ENCODE data around the gene JOSD2.
"Not testable (repeated sequence)": the region's sequence is repeated elsewhere in the genome, so short reads cannot be mapped to it uniquely, and the experiment has no call there.

GRCh38 chr19:50473336-50473735, 37.7 kb downstream of the JOSD2 start:
- not testable (repeated sequence) for TF ChIP-seq CTCF (IDR thresholded peaks at IDR 0.05 in 2 of 3, conservative IDR thresholded peaks at IDR 0.05 in 1 of 3; ENCODE audit: borderline replicate concordance in 1 of 3, insufficient read depth in 1 of 3, low read depth in 2 of 3, low read length in 2 of 3); POLR2AphosphoS5 (IDR thresholded peaks at IDR 0.05; ENCODE audit: low read depth, low read length); YY1 (IDR thresholded peaks at IDR 0.05; ENCODE audit: extremely low read depth, insufficient replicate concordance, low read depth, low read length); POLR2A (IDR thresholded peaks at IDR 0.05; ENCODE audit: borderline replicate concordance, extremely low read depth, insufficient read depth, insufficient read length)

Data from HCT116 (cell line).